Activated CD4-positive, alpha-beta T cell treated with anti-CD3 and anti-CD28 coated beads, Interleukin-2, amount 10 ng/mL, durations not matched to agents 7 days and 5 days (primary cell): Measurements from ENCODE around the gene EXOC7. TPM values are rescaled to one million over a fixed set of nuclear protein-coding genes. Genes with fewer than 3 reads are reported as not detected.

ENCODE experiments used
- CTCF ChIA-PET: fragments of 350-600 bp; sonication (Branson Sonifier 250); formaldehyde crosslinking; loops from one replicate; lab custom pipeline; 2021; ENCODE audit warnings: antibody characterized with exemption; lab: Charles Lee
- POLR2A ChIA-PET: fragments of 350-600 bp; sonication (Branson Sonifier 250); formaldehyde crosslinking; loops from one replicate; lab custom pipeline; 2021; ENCODE audit warnings: antibody characterized with exemption; lab: Charles Lee
- DNase-seq: peaks from one replicate; pipeline ENCODE4 v3.0.0-alpha.2; 2020
- H3K27ac Mint-ChIP-seq: one replicate; pipeline ENCODE4 v1.8.0; 2021; ENCODE audit warnings: mild to moderate bottlenecking, moderate library complexity, mixed read lengths
- H3K27me3 Mint-ChIP-seq: one replicate; pipeline ENCODE4 v1.8.0; 2021; ENCODE audit warnings: mixed read lengths
- H3K36me3 Mint-ChIP-seq: one replicate; pipeline ENCODE4 v1.8.0; 2021; ENCODE audit warnings: low read depth, mixed read lengths
- H3K4me1 Mint-ChIP-seq: one replicate; pipeline ENCODE4 v1.8.0; 2021; ENCODE audit warnings: mixed read lengths
- H3K4me3 Mint-ChIP-seq: one replicate; pipeline ENCODE4 v1.8.0; 2021; ENCODE audit warnings: mild to moderate bottlenecking, moderate library complexity, mixed read lengths
- H3K9me3 Mint-ChIP-seq: one replicate; pipeline ENCODE4 v1.8.0; 2021; ENCODE audit warnings: mixed read lengths
- total RNA-seq, 2 experiments: library from RNA; stranded (reverse); gene quantifications; one replicate each; pipeline ENCODE4 v1.2.3, GENCODE V29; 2021

The EXOC7 gene
- total RNA-seq, 2 experiments from 2014 or later: 140 to 147 TPM

- no peak for DNase-seq
- Mint-ChIP-seq H3K36me3 (no peaks in the 10 kb centered on the region), H3K4me1 (peaks cover 32% of the 10 kb centered on the region), H3K27ac (peak overlapping the region; percentile 83), H3K4me3 (no peak overlapping the region), H3K9me3 (no peaks in the 10 kb centered on the region), H3K27me3 (no peaks in the 10 kb centered on the region)
- POLR2A ChIA-PET: interaction anchor here (0.6 kb wide), 1 partner anchor 145 kb away, joined by 5 read pairs; no protein-coding TSS in a partner anchor
- CTCF ChIA-PET: interaction anchor here (0.6 to 11.6 kb wide), 8 partner anchors 10 to 158 kb away, joined by 3 to 160 read pairs (median 4); partner anchors contain the start of gene EXOC7
Measured at GRCh38 chr17:76123191-76123499, 19.6 kb upstream of the EXOC7 start.

GRCh38 chr17:76122431-76123190 lies 19.0 kb upstream of the EXOC7 start:
- Mint-ChIP-seq H3K27ac (peak overlapping the region; percentile 83), H3K27me3 (no peaks in the 10 kb centered on the region), H3K4me1 (peaks cover 32% of the 10 kb centered on the region), H3K9me3 (no peaks in the 10 kb centered on the region), H3K4me3 (peak overlapping the region; percentile 10), H3K36me3 (no peaks in the 10 kb centered on the region)
- POLR2A ChIA-PET: no interaction called here
- CTCF ChIA-PET: interaction anchor here (0.6 to 11.6 kb wide), 11 partner anchors 10 to 173 kb away, joined by 3 to 160 read pairs (median 6); partner anchors contain the start of gene EXOC7
- DNase-seq: no peak

GRCh38 chr17:76121932-76122430 lies 18.4 kb upstream of the EXOC7 start:
- ChIA-PET POLR2A (no interaction called here), CTCF (interaction anchor here (0.6 to 11.6 kb wide), 34 partner anchors 9 to 247 kb away, joined by 3 to 160 read pairs (median 4); partner anchors contain the start of genes EXOC7 and FOXJ1)
- Mint-ChIP-seq H3K27me3 (no peaks in the 10 kb centered on the region), H3K4me3 (peak overlapping the region; percentile 10), H3K4me1 (peaks cover 27% of the 10 kb centered on the region), H3K9me3 (no peaks in the 10 kb centered on the region), H3K27ac (peak overlapping the region; percentile 83), H3K36me3 (no peaks in the 10 kb centered on the region)
- DNase-seq: no peak

- Mint-ChIP-seq H3K27me3 (no peaks in the 10 kb centered on the region), H3K4me1 (peaks cover 15% of the 10 kb centered on the region), H3K27ac (peak overlapping the region; percentile 1), H3K9me3 (no peaks in the 10 kb centered on the region), H3K4me3 (no peak overlapping the region), H3K36me3 (no peaks in the 10 kb centered on the region)
- ChIA-PET POLR2A (no interaction called here), CTCF (interaction anchor here (0.5 to 11.6 kb wide), 31 partner anchors 8 to 366 kb away, joined by 3 to 160 read pairs (median 5); partner anchors contain the start of genes EXOC7, FOXJ1 and UBALD2)
- no peak for DNase-seq
Measured at GRCh38 chr17:76120658-76121008, 17.0 kb upstream of the EXOC7 start.

- no peaks in the 10 kb centered on the region for H3K36me3 Mint-ChIP-seq
- CTCF ChIA-PET: interaction anchor here (0.8 to 11.6 kb wide), 13 partner anchors 10 to 177 kb away, joined by 3 to 160 read pairs (median 6); no protein-coding TSS in a partner anchor
- no peak overlapping the region for H3K4me3 Mint-ChIP-seq
- H3K4me1 Mint-ChIP-seq: peaks cover 15% of the 10 kb centered on the region
- H3K9me3 Mint-ChIP-seq: no peaks in the 10 kb centered on the region
- DNase-seq: no peak
- H3K27ac Mint-ChIP-seq: peak overlapping the region; percentile 25
- no peaks in the 10 kb centered on the region for H3K27me3 Mint-ChIP-seq
- POLR2A ChIA-PET: interaction anchor here (1.0 kb wide), 2 partner anchors 60 to 150 kb away, joined by 3 read pairs; no protein-coding TSS in a partner anchor
Measured at GRCh38 chr17:76119409-76120371, 16.1 kb upstream of the EXOC7 start.

GRCh38 chr17:76115138-76115754 lies 11.7 kb upstream of the EXOC7 start:
- no peak for DNase-seq
- POLR2A ChIA-PET: no interaction called here
- no peaks in the 10 kb centered on the region for H3K27me3 Mint-ChIP-seq
- CTCF ChIA-PET: interaction anchor here (1.5 to 2.7 kb wide), 2 partner anchors 9 to 165 kb away, joined by 4 to 8 read pairs; no protein-coding TSS in a partner anchor
- no peaks in the 10 kb centered on the region for H3K9me3 Mint-ChIP-seq
- no peaks in the 10 kb centered on the region for H3K4me1 Mint-ChIP-seq
- no peaks in the 10 kb centered on the region for H3K36me3 Mint-ChIP-seq
- no peak overlapping the region for H3K4me3 Mint-ChIP-seq
- H3K27ac Mint-ChIP-seq: no peak overlapping the region

- ChIA-PET POLR2A (no interaction called here), CTCF (interaction anchor here (0.7 to 1.6 kb wide), 5 partner anchors 9 to 328 kb away, joined by 3 to 7 read pairs (median 3); partner anchors contain the start of gene EXOC7)
- DNase-seq: no peak
- H3K36me3 Mint-ChIP-seq: no peaks in the 10 kb centered on the region
- H3K27ac Mint-ChIP-seq: no peak overlapping the region
- no peaks in the 10 kb centered on the region for H3K27me3 Mint-ChIP-seq
- H3K4me1 Mint-ChIP-seq: no peaks in the 10 kb centered on the region
- no peaks in the 10 kb centered on the region for H3K9me3 Mint-ChIP-seq
- H3K4me3 Mint-ChIP-seq: no peak overlapping the region
Measured at GRCh38 chr17:76111956-76112355, 8.4 kb upstream of the EXOC7 start.

- Mint-ChIP-seq H3K36me3 (peaks cover 8% of the 10 kb centered on the region), H3K4me3 (no peak overlapping the region), H3K27me3 (no peaks in the 10 kb centered on the region), H3K4me1 (peaks cover 14% of the 10 kb centered on the region), H3K9me3 (no peaks in the 10 kb centered on the region), H3K27ac (no peak overlapping the region)
- POLR2A ChIA-PET: no interaction called here
- CTCF ChIA-PET: interaction anchor here (0.6 kb wide), 2 partner anchors 14 to 16 kb away, joined by 3 read pairs; no protein-coding TSS in a partner anchor
- no peak for DNase-seq
Measured at GRCh38 chr17:76107509-76107908, 3.9 kb upstream of the EXOC7 start.

GRCh38 chr17:76106703-76107102 lies 3.1 kb upstream of the EXOC7 start:
- POLR2A ChIA-PET: no interaction called here
- H3K27ac Mint-ChIP-seq: no peak overlapping the region
- H3K27me3 Mint-ChIP-seq: no peaks in the 10 kb centered on the region
- H3K36me3 Mint-ChIP-seq: peaks cover 10% of the 10 kb centered on the region
- H3K4me3 Mint-ChIP-seq: no peak overlapping the region
- no peak for DNase-seq
- CTCF ChIA-PET: interaction anchor here (1.4 to 1.7 kb wide), 2 partner anchors 9 to 75 kb away, joined by 3 to 4 read pairs; no protein-coding TSS in a partner anchor
- no peaks in the 10 kb centered on the region for H3K9me3 Mint-ChIP-seq
- H3K4me1 Mint-ChIP-seq: peaks cover 21% of the 10 kb centered on the region

GRCh38 chr17:76104896-76105231 lies 1.3 kb upstream of the EXOC7 start:
- Mint-ChIP-seq H3K27ac (peak overlapping the region; percentile 82), H3K9me3 (no peaks in the 10 kb centered on the region), H3K4me3 (peak overlapping the region; percentile 96), H3K36me3 (peaks cover 19% of the 10 kb centered on the region), H3K27me3 (no peaks in the 10 kb centered on the region), H3K4me1 (peaks cover 31% of the 10 kb centered on the region)
- CTCF ChIA-PET: interaction anchor here (1.3 to 2.4 kb wide), 3 partner anchors 17 to 184 kb away, joined by 3 to 10 read pairs (median 6); no protein-coding TSS in a partner anchor
- no peak for DNase-seq
- POLR2A ChIA-PET: no interaction called here

GRCh38 chr17:76104140-76104895 lies 731 bp upstream of the EXOC7 start:
- ChIA-PET CTCF (interaction anchor here (1.1 to 3.0 kb wide), 10 partner anchors 12 to 351 kb away, joined by 3 to 14 read pairs (median 4); no protein-coding TSS in a partner anchor), POLR2A (interaction anchor here (0.5 kb wide), 1 partner anchor 41 kb away, joined by 3 read pairs; no protein-coding TSS in a partner anchor)
- H3K27ac Mint-ChIP-seq: peak overlapping the region; percentile 96
- H3K9me3 Mint-ChIP-seq: no peaks in the 10 kb centered on the region
- H3K4me3 Mint-ChIP-seq: peak overlapping the region; percentile 96
- H3K27me3 Mint-ChIP-seq: no peaks in the 10 kb centered on the region
- H3K4me1 Mint-ChIP-seq: peaks cover 32% of the 10 kb centered on the region
- H3K36me3 Mint-ChIP-seq: peaks cover 25% of the 10 kb centered on the region
- no peak for DNase-seq
